GM21825 (cell line): Measurements from ENCODE around the gene DYSF.

Source experiments
- ATAC-seq: cut with Tn5 transposase; IDR thresholded peaks from one replicate; pipeline ENCODE4 v1.9.1; 2021; ENCODE audit warnings: mild to moderate bottlenecking, moderate library complexity; ENCODE audit not compliant: unreplicated experiment

DYSF gene

GRCh38 chr2:71548646-71549425 lies 95.5 kb downstream of the DYSF start:
- ATAC-seq = no peak

GRCh38 chr2:71550801-71551630 lies 97.7 kb downstream of the DYSF start:
- no peak for ATAC-seq

GRCh38 chr2:71551631-71551915 lies 98.2 kb downstream of the DYSF start:
- no peak for ATAC-seq

- ATAC-seq = no peak
These were observed 99.0 kb downstream of the DYSF start for GRCh38 chr2:71552356-71552755.

- ATAC-seq = no peak
These were observed 99.5 kb downstream of the DYSF start for GRCh38 chr2:71552861-71553301.

GRCh38 chr2:71554028-71554705 lies 100.8 kb downstream of the DYSF start:
- ATAC-seq = no peak

GRCh38 chr2:71554706-71555056 lies 101.3 kb downstream of the DYSF start:
- ATAC-seq = no peak

GRCh38 chr2:71555798-71556454 lies 102.6 kb downstream of the DYSF start:
- ATAC-seq = no peak

GRCh38 chr2:71556692-71557250 lies 103.4 kb downstream of the DYSF start:
- ATAC-seq = no peak

- ATAC-seq = no peak
These were observed 104.0 kb downstream of the DYSF start for GRCh38 chr2:71557321-71557720.

- no peak for ATAC-seq
These were observed 105.1 kb downstream of the DYSF start for GRCh38 chr2:71558300-71559051.

GRCh38 chr2:71559080-71559827 lies 105.9 kb downstream of the DYSF start:
- ATAC-seq = no peak

GRCh38 chr2:71559828-71560637 lies 106.7 kb downstream of the DYSF start:
- ATAC-seq = no peak

- ATAC-seq = no peak
These were observed 107.3 kb downstream of the DYSF start for GRCh38 chr2:71560638-71561011.

- ATAC-seq = no peak
These were observed 108.3 kb downstream of the DYSF start for GRCh38 chr2:71561441-71562267.

GRCh38 chr2:71562518-71562917 lies 109.2 kb downstream of the DYSF start:
- ATAC-seq = no peak

GRCh38 chr2:71563872-71564271 lies 110.5 kb downstream of the DYSF start:
- ATAC-seq = no peak

GRCh38 chr2:71564361-71564760 lies 111.0 kb downstream of the DYSF start:
- ATAC-seq = no peak
